HFF-Myc (cell line): ENCODE data around the gene MLPH.

Experiments used
- DNase-seq: peaks from one replicate; pipeline ENCODE4 v3.0.0-alpha.2; 2011; ENCODE audit warnings: low read depth; ENCODE audit errors: extremely low read depth
- H3K4me3 ChIP-seq: replicated peaks from 2 replicates; pipeline ENCODE4 v1.5.1; 2011; ENCODE audit warnings: low read depth, mild to moderate bottlenecking, control low read depth, low read length
- TF ChIP-seq, protein P1 (sequence below): IDR thresholded peaks from 2 replicates; pipeline ENCODE4 v1.5.1; 2012; ENCODE audit warnings: mild to moderate bottlenecking, low read depth, low read length, control low read depth; ENCODE audit errors: missing control alignments

Gene MLPH

DNA sequence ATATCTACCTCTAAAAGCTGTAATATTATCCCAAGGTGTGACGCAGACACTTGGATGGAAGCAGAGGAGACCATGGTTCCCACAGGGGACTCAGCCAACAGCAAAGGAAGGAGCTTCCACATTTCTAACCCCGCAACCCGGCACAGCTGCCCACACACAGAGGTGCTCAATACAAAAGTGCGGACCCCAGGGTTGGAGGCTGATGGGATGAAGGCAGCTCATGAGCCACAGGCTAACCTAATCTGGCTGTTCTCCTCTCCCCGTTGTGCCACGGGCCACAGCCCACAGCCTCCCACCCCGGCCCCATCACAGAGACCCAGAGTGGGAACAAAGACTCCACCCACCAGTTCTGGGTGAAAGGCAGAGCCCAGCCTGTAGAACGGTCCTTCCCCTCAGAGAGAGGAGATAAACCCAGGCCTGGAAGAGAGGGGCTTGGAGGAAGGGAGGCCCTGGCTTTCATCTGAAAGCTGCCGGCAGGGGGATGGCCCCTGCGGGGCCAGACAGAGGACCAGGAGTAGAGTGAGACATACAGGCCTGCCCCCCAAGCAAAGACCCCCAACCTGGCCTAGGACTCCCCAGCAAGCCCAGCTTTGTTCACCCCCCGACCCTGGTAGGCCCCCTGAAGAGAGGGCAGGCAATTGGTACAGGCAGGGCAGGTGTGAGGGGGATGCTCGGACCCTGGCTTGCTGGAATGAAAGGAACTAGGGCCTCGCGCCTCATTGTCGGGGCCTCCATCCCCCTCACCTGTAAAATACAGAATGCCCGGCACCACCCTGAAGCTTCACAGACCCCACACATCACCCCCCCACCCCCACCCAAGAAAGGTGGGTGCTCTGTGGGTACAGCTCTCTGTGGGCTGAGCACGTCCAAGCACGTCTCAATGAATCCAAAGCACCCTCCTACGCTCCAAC lies 96.6 kb downstream of the MLPH start:
- no peak overlapping the region for H3K4me3 ChIP-seq
- no peak for DNase-seq
- TF ChIP-seq, protein P1, sequence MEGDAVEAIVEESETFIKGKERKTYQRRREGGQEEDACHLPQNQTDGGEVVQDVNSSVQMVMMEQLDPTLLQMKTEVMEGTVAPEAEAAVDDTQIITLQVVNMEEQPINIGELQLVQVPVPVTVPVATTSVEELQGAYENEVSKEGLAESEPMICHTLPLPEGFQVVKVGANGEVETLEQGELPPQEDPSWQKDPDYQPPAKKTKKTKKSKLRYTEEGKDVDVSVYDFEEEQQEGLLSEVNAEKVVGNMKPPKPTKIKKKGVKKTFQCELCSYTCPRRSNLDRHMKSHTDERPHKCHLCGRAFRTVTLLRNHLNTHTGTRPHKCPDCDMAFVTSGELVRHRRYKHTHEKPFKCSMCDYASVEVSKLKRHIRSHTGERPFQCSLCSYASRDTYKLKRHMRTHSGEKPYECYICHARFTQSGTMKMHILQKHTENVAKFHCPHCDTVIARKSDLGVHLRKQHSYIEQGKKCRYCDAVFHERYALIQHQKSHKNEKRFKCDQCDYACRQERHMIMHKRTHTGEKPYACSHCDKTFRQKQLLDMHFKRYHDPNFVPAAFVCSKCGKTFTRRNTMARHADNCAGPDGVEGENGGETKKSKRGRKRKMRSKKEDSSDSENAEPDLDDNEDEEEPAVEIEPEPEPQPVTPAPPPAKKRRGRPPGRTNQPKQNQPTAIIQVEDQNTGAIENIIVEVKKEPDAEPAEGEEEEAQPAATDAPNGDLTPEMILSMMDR: no peak

DNA sequence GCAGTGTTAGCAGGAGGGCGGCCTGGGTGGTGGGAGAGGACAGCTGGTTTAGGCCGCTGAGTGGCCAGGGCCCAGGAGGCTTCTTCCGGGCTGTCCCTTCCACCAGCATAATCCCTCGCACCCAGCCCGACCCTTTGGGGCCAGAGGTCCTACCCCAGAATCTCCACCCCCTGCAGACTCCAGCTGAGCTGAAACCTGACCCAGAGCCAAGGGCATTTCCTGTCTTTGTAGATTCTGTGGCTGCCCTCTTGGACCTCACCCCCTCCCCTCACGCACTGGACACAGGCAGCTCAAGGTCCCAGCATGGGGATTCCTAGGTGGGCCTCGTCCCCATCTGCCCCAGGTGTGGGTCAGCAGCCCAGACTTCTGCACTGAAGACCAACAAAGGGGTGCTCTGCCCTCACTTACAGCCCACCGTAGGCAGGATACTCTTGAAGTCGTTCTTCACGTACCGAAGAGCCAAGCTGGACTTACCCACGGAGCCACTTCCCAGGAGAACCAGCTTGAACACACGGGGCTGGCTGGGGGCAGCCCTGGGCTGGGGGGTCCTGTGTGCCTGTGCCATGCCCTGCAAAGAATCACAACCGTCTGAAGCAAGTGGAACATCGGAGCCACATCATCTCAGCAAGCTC lies 98.7 kb downstream of the MLPH start:
- H3K4me3 ChIP-seq: no peak overlapping the region
- TF ChIP-seq, protein P1: no peak
- no peak for DNase-seq

DNA sequence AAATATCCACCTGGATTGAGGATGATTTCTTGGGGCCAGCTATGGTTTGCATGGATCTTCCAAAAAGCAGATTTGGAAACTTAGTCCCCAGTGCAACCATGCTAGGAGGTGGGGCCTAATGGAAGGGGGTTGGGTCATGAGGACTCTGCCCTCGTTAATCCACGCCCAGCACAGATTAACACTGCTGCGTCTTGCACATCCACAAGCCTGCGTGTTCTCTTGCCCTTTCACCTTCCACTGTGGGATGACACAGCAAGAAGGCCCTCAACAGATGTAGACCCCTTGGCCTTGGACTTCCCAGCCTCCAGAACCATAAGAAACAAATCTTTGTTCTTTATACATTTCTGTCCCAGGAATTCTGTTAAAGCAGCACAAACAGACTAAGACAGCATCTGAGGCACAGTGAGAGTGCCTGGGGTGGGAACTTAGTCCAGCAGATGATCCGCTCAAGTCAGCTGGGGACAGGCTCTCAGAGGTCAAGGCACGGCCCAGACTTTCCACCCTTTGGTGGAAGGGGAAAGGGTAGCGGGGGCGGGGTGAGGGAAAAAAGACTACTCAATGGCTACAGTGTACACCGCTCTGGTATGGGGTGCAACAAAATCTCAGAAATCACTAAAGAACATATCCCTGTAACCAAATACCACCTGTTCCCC lies 101.1 kb downstream of the MLPH start:
- H3K4me3 ChIP-seq: no peak overlapping the region
- TF ChIP-seq, protein P1: no peak
- no peak for DNase-seq

DNA sequence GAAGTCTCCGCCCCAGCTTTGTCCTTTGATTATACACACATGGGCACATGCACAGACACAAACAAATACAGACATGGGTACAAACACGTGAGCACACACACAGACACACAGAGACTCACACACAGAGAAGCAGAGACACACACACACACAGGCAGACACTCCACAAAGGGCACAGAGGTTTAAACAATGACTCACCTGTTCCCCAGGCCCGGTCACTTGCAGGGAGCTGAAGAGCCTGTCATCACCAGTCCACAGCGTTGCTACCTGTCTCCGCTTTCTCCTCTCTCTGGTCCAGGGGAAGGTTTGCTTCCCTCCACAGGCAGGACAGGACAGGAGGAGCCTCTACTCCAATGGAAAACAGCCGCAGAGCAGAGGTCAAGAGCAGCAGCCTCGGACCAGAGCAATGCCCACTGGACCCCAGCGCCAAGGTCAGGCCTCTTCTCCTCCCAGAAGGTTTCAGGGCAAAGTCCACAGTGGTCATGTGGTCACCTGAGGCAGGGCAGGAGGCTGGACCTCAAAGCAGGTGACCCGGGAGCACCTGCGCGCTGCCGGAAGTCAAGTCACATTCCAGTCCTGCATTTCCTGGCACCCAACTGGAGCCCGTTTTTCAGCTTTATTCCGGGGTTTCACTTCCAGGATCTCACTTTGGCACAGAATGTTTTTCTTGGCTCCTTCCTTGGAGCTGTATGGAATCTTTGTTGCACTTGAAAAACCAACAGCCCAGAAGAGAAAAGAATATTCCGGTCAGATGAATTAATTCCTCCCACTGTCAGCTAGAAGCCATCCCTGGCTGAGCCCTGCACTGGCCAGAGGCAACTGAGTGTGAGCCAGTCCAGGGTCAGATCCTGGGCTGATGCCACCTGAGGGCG lies 103.5 kb downstream of the MLPH start, which contains the start of gene RAB17:
Gene RAB17 (minus strand): TSS at position 463 of the 869 bp plus-strand sequence. CDS start 4,580 bp downstream, outside the sequence.
- no peak within 1 kb of the TSS for H3K4me3 ChIP-seq
- DNase-seq: no peak
- TF ChIP-seq, protein P1: no peak

DNA sequence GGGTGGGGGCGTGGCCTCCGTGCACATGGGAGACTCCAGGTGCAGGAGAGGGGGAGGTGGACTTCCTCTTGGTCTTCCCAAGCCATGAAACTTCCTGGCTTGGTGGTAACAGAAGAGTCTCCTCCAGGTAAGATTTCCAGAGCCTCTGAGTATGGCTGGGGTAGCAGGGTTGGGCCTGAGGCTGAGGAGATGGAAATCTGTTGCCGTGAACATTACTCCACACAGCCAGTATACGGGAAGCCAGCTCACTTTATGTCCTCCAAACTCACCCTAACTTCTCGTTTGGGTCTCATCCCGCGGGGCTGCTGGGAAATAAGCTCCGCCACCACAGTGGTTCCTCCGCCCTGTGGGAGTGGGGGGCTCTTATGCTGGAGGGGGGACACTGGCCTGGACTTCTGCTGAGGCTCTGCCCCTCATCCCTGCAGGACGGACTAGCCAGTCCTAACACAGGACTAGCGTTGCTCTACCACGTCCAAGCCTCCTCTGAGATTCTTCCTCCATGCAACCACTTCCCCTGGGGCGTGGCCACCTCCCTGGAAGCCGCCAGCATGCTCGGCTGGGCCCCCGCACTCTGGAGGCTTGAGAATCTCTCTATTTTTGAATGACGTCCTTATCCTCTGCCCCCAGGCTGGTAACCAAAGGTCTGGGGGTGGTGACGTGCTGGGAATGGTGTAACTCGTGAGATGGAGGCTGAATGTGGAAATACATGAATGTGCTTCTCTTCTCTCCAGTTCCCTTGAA lies 104.3 kb downstream of the MLPH start:
- TF ChIP-seq, protein P1: no peak
- no peak overlapping the region for H3K4me3 ChIP-seq
- no peak for DNase-seq
